NCI-H2081 (cell line): Measurements from ENCODE around the gene PLG.
"Not testable (repeated sequence)": the region's sequence is repeated elsewhere in the genome, so short reads cannot be mapped to it uniquely, and the experiment has no call there.

Experiments
- DNase-seq, 2 experiments: peaks; one replicate each; lab custom pipeline; 2025; lab: John Stamatoyannopoulos, UW

Gene PLG

DNA sequence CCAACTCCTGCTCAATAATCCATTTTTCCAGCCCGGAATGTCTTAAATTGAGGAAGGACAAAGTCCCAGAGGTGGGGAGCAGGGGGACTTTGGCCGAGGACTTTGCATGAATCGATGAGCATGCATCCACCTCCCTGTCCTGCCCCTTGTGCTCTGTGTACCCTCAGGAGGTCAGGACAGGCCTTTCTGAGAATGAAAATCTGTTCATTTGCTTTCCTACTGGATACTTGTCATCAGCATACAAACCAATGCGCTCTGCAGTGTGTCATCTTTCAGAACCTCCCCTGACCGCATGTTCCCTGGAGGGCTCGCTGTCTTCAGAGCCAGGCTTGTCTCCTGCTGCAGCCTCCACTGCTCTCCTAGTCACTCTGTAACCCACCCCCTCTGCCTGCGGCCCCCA, 2.6 kb downstream of the PLG start:
- not testable (repeated sequence) for DNase-seq

GRCh38 chr6:160708993-160709392, 6.9 kb downstream of the PLG start:
- DNase-seq: not testable (repeated sequence)

DNA sequence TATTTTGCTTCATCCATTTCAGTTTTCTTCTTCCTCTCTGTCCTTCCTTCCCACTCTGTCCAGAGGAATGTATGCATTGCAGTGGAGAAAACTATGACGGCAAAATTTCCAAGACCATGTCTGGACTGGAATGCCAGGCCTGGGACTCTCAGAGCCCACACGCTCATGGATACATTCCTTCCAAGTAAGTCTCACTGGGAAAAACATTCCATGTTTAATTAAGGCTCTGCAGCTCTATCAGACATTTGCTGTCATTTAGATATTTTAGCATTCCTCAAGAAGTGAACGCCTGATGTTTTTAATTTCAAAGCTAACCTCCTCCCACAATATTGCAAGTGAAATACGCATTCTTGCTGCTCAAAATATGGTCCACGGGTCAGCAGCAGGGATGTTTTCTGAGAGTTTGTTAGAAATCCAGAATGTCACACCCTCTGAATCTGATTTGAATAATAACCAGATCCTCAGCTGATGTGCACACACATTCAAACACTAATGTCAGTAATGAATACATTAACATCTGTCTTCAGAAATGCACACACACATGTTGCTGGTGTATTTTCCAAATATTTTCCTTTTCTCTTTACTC, 12.8 kb downstream of the PLG start:
- DNase-seq: no peak

DNA sequence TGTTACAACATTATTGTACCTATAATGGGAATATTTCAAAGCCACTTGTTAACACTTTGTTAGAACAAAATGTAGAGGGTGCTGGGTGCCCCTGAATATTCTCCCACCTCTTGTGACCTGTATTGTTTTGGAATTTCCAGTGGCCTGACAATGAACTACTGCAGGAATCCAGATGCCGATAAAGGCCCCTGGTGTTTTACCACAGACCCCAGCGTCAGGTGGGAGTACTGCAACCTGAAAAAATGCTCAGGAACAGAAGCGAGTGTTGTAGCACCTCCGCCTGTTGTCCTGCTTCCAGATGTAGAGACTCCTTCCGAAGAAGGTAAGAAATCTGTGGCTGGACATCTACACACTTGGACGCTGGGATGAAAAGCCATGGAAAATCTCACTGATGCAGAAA, 28.9 kb downstream of the PLG start:
- no peak for DNase-seq

- peak; percentile 26 to 30 for DNase-seq
Measured at GRCh38 chr6:160733050-160733646, 31.1 kb downstream of the PLG start.

- DNase-seq: no peak
Measured at GRCh38 chr6:160734627-160735026, 32.6 kb downstream of the PLG start.

- DNase-seq: no peak
Measured at GRCh38 chr6:160735523-160735922, 33.5 kb downstream of the PLG start.

DNA sequence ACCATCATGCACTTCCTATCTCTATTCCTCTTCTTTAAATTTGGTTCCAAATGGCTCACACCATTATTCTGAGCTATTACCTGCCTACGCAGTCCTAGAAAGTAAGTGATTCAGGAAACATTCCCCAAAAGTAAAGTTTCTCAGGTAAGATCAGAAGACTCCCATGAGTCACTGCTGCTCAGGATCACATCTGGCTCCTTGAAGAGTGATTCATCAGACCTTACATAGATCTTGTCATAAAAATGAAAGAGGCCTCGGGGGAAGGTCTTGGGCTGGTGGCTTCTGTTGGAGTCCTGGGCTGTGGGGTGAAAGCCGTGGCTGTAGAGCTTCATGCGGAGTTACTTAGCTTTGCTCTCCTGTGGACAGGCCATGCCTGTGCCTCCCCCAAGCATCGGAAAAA, 35.9 kb downstream of the PLG start:
- no peak for DNase-seq

- no peak for DNase-seq
Measured at GRCh38 chr6:160739955-160740354, 37.9 kb downstream of the PLG start.

GRCh38 chr6:160741012-160741411, 39.0 kb downstream of the PLG start:
- DNase-seq: not testable (repeated sequence)

DNA sequence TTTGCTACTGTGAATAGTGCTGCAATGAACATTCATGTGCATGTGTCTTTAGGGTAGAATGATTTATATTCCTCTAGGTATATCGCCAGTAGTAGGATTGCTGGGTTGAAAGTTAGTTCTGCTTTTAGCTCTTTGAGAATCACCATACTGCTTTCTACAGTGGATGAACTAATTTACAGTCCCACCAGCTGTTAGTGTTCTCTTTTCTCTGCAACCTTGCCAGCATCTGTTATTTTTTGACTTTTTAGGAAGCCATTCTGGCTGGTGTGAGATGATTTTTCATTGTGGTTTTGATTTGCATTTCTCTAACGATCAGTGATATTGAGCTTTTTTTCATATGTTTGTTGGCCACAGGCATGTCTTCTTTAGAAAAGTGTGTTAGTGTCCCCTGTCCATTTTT, 40.0 kb downstream of the PLG start:
- DNase-seq: no peak

- DNase-seq: peak in 1 of 2 experiments; percentile 16
Measured at GRCh38 chr6:160750276-160750689, 48.2 kb downstream of the PLG start.

DNA sequence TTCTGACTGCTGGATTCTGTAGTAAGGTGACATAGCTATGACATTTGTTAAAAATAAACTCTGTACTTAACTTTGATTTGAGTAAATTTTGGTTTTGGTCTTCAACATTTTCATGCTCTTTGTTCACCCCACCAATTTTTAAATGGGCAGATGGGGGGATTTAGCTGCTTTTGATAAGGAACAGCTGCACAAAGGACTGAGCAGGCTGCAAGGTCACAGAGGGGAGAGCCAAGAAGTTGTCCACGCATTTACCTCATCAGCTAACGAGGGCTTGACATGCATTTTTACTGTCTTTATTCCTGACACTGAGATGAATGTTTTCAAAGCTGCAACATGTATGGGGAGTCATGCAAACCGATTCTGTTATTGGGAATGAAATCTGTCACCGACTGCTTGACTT, 51.2 kb downstream of the PLG start:
- not testable (repeated sequence) for DNase-seq

GRCh38 chr6:160755165-160755564, 53.1 kb downstream of the PLG start:
- no peak for DNase-seq

- no peak for DNase-seq
Measured at GRCh38 chr6:160756021-160756420, 54.0 kb downstream of the PLG start.

DNA sequence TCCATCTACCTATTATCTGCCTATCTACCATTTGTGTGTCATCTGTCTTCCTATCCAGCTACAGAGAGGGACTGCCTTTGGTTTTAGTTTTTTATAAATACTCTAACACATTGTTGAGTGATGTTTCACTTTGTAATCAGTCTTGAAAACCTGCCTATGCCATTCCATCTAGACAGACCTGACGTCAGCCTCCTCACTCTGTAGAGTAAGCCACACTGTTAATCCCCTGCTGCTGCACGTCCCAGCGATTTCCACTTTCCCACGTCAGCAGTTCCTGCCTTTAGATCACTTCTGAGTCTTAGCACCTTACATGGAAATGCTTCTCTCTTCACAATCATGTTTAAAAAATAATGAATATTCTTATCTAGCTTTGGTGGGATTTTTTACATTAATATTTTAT, 54.8 kb downstream of the PLG start:
- DNase-seq: no peak

- no peak for DNase-seq
Measured at GRCh38 chr6:160764847-160765246, 62.8 kb downstream of the PLG start.

DNA sequence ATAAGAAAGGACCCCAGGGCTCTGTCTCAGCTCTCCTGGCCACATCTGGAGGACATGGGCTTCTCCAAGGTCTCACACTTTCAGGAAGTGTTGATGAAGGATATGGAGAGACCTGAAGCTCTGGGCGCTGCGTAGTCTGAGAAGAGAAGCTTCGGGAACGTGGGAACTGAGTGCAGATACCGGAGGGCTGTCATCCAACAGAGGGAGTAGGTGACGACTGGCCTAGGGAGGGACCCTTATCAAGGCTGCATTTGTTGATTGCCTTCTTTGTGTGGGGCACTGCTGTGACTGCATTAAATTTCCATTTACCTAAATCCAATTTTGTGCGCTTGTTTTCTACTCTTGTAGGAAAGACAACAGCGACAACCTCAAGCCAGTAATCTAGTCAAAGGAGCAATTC, 63.4 kb downstream of the PLG start:
- no peak for DNase-seq

- no peak for DNase-seq
Measured at GRCh38 chr6:160766657-160766988, 64.6 kb downstream of the PLG start.

GRCh38 chr6:160766989-160767646, 65.1 kb downstream of the PLG start:
- DNase-seq: peak; percentile 66 to 70

- no peak for DNase-seq
Measured at GRCh38 chr6:160767647-160768019, 65.6 kb downstream of the PLG start.

- DNase-seq: no peak
Measured at GRCh38 chr6:160768101-160768500, 66.1 kb downstream of the PLG start.

- DNase-seq: no peak
Measured at GRCh38 chr6:160774399-160774798, 72.4 kb downstream of the PLG start.
